Activated naive CD4-positive, alpha-beta T cell treated with Interleukin-2 at 50 U/mL for 16 hours (primary cell): Measurements from ENCODE around the gene SHROOM1.

Source experiments
- DNase-seq: peaks from one replicate; pipeline ENCODE4 v3.0.0-alpha.2; 2020

SHROOM1 gene

DNA sequence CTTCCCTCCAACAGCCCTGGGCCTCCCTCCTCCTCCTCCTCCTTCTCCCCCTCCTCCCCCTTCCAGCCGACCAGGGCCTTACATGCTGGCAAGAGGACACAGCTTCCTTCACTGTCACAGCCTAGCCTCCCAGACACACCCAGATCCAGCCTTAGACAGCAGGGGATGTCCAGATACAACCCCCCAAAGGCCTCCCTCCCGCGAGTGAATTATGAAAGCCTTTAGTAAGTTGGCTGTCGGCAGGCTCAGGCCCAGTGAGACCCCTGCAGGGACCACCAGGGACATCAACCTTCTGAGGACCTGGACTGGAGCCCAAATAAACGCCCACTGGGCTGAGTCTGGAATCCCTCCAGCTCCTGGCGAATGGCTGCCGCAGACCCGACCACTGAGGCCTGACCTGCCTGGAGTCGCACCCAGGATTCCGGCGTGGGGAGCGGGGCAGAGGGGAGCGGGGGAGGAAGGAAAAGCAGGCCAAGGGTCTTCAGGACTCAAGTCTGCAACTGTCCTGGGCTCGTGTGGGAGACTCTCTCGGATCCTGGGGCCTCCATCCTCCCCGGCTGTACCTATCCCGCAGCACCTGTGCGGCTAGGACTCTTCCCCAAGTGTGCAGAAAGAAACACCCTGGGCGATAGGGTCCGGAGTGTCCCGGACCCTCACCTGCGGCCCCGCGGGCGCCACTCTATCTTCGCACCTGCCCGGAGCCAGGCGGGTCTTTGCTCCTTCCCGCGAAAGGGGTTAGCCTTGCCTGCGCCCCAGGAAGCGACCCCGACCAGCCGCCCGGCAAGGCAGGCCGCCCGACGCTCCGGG, 54.1 kb downstream of the SHROOM1 start:
- DNase-seq, result no peak

DNA sequence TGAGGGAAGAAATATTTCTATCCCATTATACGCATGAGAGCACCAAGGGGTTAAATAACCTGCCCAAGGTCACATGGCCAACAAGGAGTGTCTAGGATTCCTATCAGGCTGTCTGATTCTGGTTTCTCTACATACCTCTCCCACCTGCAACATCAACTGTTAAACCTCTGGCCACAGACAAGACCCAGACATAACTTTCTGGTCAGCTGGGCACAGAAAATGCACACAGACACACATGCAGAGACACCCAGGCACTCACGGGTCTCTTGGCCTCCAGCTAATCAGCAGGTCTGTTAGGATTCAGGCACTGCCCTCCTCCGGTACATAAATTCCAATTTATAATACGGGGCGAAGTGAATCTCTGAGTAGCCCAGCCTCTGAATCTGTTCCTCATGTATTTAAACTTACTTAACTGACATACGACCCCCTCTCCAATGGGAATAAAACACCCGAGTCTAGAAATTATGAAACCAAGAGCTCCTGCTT, 54.9 kb downstream of the SHROOM1 start:
- DNase-seq, result no peak

DNA sequence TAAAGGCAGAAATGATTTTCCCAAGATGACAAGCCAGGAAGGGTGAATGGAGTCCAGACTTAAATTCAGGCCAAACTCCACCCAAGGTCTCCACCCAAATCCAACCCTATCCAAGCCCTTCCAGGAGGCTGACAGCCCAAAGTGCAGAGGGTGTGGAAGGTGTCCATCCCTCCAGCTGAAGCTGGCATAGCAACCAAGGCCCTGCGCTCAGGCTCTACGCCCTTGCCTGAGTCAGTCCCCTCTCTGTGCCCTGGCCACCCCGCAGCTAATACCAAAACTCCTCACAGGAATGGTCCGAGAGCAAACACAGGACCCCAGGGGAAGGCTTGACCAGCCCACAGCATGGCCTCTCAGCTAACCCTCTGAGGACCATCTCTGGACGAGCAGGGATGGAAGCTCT, 55.6 kb downstream of the SHROOM1 start:
- DNase-seq, result no peak

DNA sequence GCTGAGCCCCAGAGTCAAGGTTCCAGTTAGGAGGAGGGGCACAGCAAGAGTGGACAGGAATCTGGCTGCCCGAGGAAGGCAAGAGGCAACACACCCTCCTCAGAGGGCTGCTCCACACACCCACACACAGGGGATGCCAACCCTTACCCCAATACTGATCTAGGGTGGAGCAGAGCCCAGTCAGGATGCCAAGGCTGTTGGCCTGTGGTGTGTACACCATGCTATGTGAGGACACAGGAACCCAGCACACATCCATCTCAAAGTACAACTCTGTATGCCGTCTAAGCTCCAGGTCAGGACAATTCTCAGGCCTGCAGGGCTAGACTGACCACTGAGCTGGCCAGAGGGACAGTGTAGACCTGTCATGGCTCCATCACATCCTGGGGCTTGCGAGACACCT, 56.0 kb downstream of the SHROOM1 start:
- no peak for DNase-seq

DNA sequence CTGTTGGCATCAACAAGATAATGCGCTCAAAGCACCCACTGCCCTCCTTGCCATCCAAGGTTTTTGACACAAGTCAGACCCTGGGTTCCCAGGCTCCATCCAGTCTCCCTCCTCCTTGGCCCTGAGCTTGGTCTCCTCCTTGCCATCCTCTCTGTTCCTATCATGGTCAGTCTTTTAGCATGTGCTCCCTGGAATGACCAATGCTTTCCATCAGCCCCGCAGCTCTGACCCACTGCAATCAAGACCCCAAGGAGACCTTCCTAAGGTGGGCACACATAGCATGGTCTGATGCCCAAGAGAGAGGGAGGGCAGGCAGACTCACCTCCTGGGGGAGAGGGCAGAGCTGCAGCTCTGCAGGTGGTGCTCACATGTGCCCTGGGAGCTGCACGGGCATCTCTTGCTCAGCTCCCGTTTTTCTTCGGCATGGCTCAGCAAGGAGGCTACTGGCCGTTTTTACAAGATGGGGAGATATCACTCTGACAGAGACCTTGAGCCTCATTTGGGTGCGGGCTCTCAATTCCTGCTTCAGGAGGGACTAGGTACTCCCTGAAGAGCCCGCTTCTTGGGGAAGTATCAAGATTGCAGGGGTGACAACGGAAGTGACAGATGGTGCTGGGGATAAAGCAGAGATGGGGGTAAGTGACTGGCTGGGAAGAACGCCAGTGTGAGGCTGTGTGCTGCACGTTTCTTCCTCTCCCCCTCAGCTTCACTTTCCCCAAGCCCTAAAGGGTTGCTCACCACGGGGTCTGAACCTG, 56.7 kb downstream of the SHROOM1 start:
- no peak for DNase-seq

DNA sequence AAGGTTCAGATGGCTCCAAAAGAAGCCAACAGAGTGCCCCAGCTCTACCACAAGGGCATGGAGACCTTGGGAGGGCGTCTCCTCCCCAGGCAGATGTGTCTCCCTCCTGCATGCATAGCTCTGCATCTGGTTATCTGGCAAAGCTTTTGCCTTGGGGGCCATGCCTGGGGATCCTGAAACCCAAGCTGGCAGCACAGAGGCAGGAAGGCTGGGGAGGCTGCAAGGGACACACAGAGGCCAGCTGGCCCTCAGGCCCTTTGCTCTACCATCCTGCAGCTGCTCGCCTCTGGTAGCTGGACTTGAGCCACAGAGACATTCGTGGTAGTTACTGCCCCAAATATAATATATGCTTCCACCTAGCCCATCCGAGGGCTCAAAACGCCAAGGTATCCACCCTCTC, 57.3 kb downstream of the SHROOM1 start:
- DNase-seq, result no peak

DNA sequence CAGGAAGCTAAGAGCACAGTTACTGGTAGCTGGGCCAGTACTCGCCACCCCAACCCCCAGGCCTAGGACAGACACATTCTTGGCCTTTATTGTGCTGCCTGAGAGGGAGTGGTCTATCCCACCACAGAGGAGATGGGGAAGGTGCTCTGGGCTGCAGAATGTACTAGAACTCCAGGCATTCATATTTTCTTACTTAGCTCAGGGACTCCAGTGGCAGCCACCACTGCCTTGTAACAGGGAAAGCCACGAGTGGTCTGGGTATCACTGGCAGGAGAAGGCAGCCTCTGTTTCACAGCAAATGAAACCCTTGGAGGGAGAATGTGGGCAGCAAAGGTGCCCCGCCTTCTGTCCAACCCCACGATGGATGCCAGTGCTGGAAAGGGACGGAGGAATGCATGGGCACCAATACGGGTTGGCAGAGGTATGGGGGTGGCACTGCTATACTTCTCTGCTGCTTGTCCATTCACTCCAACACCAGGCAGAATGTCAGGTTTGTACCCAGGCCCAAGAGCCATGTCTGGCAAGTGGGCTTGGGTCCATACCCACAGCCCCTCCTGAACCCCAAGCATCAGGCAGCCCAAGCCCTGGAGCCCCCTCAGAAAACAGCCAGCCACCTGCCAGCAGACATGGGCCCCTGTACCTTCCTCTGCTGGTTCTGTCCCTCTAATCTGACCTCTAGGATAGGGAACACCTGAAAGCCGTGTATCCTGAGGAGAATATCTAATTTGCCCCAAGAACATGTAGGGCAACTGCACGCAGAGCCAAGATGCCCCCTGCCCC, 58.0 kb downstream of the SHROOM1 start:
- DNase-seq, result no peak
